ENCODE results near the gene CASP12. TPM values are rescaled to one million over a fixed set of nuclear protein-coding genes. Genes with fewer than 3 reads are reported as not detected.

The CASP12 gene
- total RNA-seq, 1 donor from 2014 or later: not detected

- no peaks in the 10 kb centered on the region for H3K36me3 Mint-ChIP-seq (ENCODE audit: low read depth)
- H3K4me3 Mint-ChIP-seq: no peak overlapping the region
- no peaks in the 10 kb centered on the region for H3K4me1 Mint-ChIP-seq
- H3K27ac Mint-ChIP-seq (ENCODE audit: unreplicated experiment): no peak overlapping the region
- no peaks in the 10 kb centered on the region for H3K27me3 Mint-ChIP-seq (ENCODE audit: low read depth)
- peaks cover 5% of the 10 kb centered on the region for H3K9me3 Mint-ChIP-seq
- no peak for TF ChIP-seq CTCF (conservative IDR thresholded peaks at IDR 0.05)
- no peak for DNase-seq (ENCODE audit: low read depth, low spot score)
Measured at GRCh38 chr11:104841185-104841584, 57.1 kb downstream of the CASP12 start.

GRCh38 chr11:104837969-104838639, 60.2 kb downstream of the CASP12 start:
- no peaks in the 10 kb centered on the region for H3K27me3 Mint-ChIP-seq (ENCODE audit: low read depth)
- no peaks in the 10 kb centered on the region for H3K36me3 Mint-ChIP-seq (ENCODE audit: low read depth)
- peaks cover 5% of the 10 kb centered on the region for H3K9me3 Mint-ChIP-seq
- no peak overlapping the region for H3K27ac Mint-ChIP-seq (ENCODE audit: unreplicated experiment)
- H3K4me3 Mint-ChIP-seq: no peak overlapping the region
- no peaks in the 10 kb centered on the region for H3K4me1 Mint-ChIP-seq
- no peak for TF ChIP-seq CTCF (conservative IDR thresholded peaks at IDR 0.05)
- no peak for DNase-seq (ENCODE audit: low read depth, low spot score)

DNA sequence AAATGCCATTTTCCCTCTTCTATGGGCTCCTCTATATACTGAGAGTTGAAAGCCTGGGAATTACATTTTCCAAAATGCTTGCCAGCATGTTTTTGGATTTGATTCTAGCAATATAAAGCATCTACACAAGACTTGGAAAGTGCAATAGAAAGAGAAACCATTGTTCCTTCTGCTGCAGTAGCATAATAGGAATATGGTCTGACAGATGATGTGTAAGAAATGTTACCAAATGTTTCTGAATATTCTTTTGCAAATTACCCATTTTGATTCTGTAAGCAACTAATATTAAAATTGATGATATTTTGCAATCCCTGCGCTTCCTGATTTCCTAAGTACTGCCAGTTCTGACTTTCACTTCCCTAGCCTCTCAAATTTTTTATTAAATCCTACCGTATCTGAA, 61.6 kb downstream of the CASP12 start:
- H3K27me3 Mint-ChIP-seq (ENCODE audit: low read depth): no peaks in the 10 kb centered on the region
- H3K4me3 Mint-ChIP-seq: no peak overlapping the region
- no peak for DNase-seq (ENCODE audit: low read depth, low spot score)
- no peaks in the 10 kb centered on the region for H3K4me1 Mint-ChIP-seq
- H3K36me3 Mint-ChIP-seq (ENCODE audit: low read depth): no peaks in the 10 kb centered on the region
- no peak overlapping the region for H3K27ac Mint-ChIP-seq (ENCODE audit: unreplicated experiment)
- peaks cover 5% of the 10 kb centered on the region for H3K9me3 Mint-ChIP-seq
- TF ChIP-seq CTCF (conservative IDR thresholded peaks at IDR 0.05): no peak

Other genes starting within 250 kb of the CASP12 start
- gene CASP4, start 70.1 kb upstream of the CASP12 start, total RNA-seq: not detected in 2 replicates
- gene CASP5, start 124.7 kb upstream of the CASP12 start, total RNA-seq: not detected in 2 replicates
- gene CASP1, start 136.7 kb upstream of the CASP12 start, total RNA-seq: not detected in 2 replicates
- gene CARD16, start 146.9 kb upstream of the CASP12 start, total RNA-seq: not detected in 2 replicates
- gene CARD18, start 241.3 kb upstream of the CASP12 start, total RNA-seq: not detected in 2 replicates

Measured in neural crest cell (in vitro differentiated cells).